Neural crest cell (in vitro differentiated cells): ENCODE data around the gene DGCR8. TPM values are rescaled to one million over a fixed set of nuclear protein-coding genes. Genes with fewer than 3 reads are reported as not detected.
A peak's percentile ranks its signal among the peaks of the same experiment; 100 is the strongest.

Experiments used
- DNase-seq: peaks from one replicate; pipeline ENCODE4 v3.0.0; 2021; ENCODE audit warnings: low read depth, mixed read lengths, low spot score
- H3K27ac Mint-ChIP-seq: one replicate; pipeline ENCODE4 v1.8.0; 2021; ENCODE audit warnings: mild to moderate bottlenecking, mixed read lengths; ENCODE audit not compliant: unreplicated experiment
- H3K27me3 Mint-ChIP-seq: 2 replicates; pipeline ENCODE4 v1.8.0; 2021; ENCODE audit warnings: low read depth, mild to moderate bottlenecking, mixed read lengths
- H3K36me3 Mint-ChIP-seq: 2 replicates; pipeline ENCODE4 v1.8.0; 2021; ENCODE audit warnings: low read depth, mild to moderate bottlenecking, mixed read lengths
- H3K4me1 Mint-ChIP-seq: 2 replicates; pipeline ENCODE4 v1.8.0; 2021; ENCODE audit warnings: mixed read lengths
- H3K4me3 Mint-ChIP-seq: one replicate; pipeline ENCODE4 v1.8.0; 2021; ENCODE audit warnings: mild to moderate bottlenecking, mixed read lengths
- H3K9me3 Mint-ChIP-seq: 2 replicates; pipeline ENCODE4 v1.8.0; 2021; ENCODE audit warnings: mixed read lengths
- CTCF ChIP-seq: fragments of 200-600 bp; sonication (generic); conservative IDR thresholded peaks from 2 replicates; pipeline ENCODE4 v1.5.0; 2021; ENCODE audit warnings: antibody characterized with exemption, mild to moderate bottlenecking
- total RNA-seq: library from RNA; stranded (reverse); gene quantifications from 2 replicates; pipeline ENCODE4 v1.2.1, GENCODE V29; 2021

The DGCR8 gene
- total RNA-seq, 1 donor from 2014 or later = 86.5 TPM

GRCh38 chr22:20153945-20154344, 73.9 kb downstream of the DGCR8 start:
- no peak for DNase-seq
- H3K27me3 Mint-ChIP-seq = no peaks in the 10 kb centered on the region
- no peak overlapping the region for H3K4me3 Mint-ChIP-seq
- peak; percentile 25 for TF ChIP-seq CTCF
- peak overlapping the region; percentile 72 for H3K27ac Mint-ChIP-seq
- no peaks in the 10 kb centered on the region for H3K9me3 Mint-ChIP-seq
- H3K36me3 Mint-ChIP-seq = no peaks in the 10 kb centered on the region
- peaks cover 28% of the 10 kb centered on the region for H3K4me1 Mint-ChIP-seq

- DNase-seq = peak; percentile 23
- Mint-ChIP-seq H3K9me3 (no peaks in the 10 kb centered on the region), H3K27ac (peak overlapping the region; percentile 84), H3K4me1 (peaks cover 28% of the 10 kb centered on the region), H3K4me3 (no peak overlapping the region), H3K27me3 (no peaks in the 10 kb centered on the region), H3K36me3 (no peaks in the 10 kb centered on the region)
- no peak for TF ChIP-seq CTCF
These were observed 74.7 kb downstream of the DGCR8 start for GRCh38 chr22:20154602-20155187.

- H3K4me3 Mint-ChIP-seq = peak overlapping the region; percentile 66
- peak overlapping the region; percentile 84 for H3K27ac Mint-ChIP-seq
- H3K4me1 Mint-ChIP-seq = peaks cover 28% of the 10 kb centered on the region
- no peaks in the 10 kb centered on the region for H3K9me3 Mint-ChIP-seq
- H3K27me3 Mint-ChIP-seq = no peaks in the 10 kb centered on the region
- no peak for TF ChIP-seq CTCF
- peak; percentile 69 for DNase-seq
- H3K36me3 Mint-ChIP-seq = no peaks in the 10 kb centered on the region
These were observed 75.4 kb downstream of the DGCR8 start for GRCh38 chr22:20155330-20156041.

- H3K4me3 Mint-ChIP-seq = no peak overlapping the region
- H3K36me3 Mint-ChIP-seq = no peaks in the 10 kb centered on the region
- no peak for DNase-seq
- no peaks in the 10 kb centered on the region for H3K27me3 Mint-ChIP-seq
- H3K4me1 Mint-ChIP-seq = peaks cover 27% of the 10 kb centered on the region
- H3K27ac Mint-ChIP-seq = peak overlapping the region; percentile 50
- no peak for TF ChIP-seq CTCF
- H3K9me3 Mint-ChIP-seq = no peaks in the 10 kb centered on the region
These were observed 76.0 kb downstream of the DGCR8 start for GRCh38 chr22:20156042-20156389.

GRCh38 chr22:20156611-20157429, 76.8 kb downstream of the DGCR8 start:
- H3K9me3 Mint-ChIP-seq = no peaks in the 10 kb centered on the region
- H3K4me3 Mint-ChIP-seq = peak overlapping the region; percentile 61
- DNase-seq = peak; percentile 96
- peak; percentile 99 for TF ChIP-seq CTCF
- peaks cover 22% of the 10 kb centered on the region for H3K4me1 Mint-ChIP-seq
- no peaks in the 10 kb centered on the region for H3K36me3 Mint-ChIP-seq
- H3K27ac Mint-ChIP-seq = no peak overlapping the region
- no peaks in the 10 kb centered on the region for H3K27me3 Mint-ChIP-seq
